ENCODE measurements around the gene KIF6.

The KIF6 gene

DNA sequence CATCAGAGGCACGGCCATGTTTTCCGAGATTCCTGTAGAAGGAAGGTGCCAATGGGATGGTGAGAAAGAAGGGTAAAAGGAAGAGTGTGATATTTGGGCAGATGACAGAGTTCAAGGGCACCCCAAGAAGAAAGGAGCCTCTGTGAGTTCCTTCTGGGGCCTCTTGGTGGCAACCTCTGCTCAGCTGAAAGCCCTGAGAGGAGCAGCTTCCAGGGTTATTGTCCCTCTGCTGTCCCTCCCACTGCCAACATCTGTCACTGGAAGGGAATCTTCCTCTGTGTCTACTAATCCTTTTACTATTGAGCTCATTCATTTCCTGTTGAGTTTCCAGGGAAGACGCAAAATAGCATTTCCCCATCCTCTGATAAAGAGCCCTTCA lies 362.7 kb downstream of the KIF6 start:
- H3K4me1 ChIP-seq (ENCODE audit: control insufficient read depth, insufficient read depth, low read length), result no peaks in the 10 kb centered on the region
- no peaks in the 10 kb centered on the region for H3K36me3 ChIP-seq (ENCODE audit: control insufficient read depth in 2 of 2, insufficient read depth in 1 of 2, low read length in 2 of 2)
- H3K4me3 ChIP-seq (ENCODE audit: low read depth, low read length), result no peak overlapping the region
- H3K9me3 ChIP-seq (ENCODE audit: control insufficient read depth, insufficient read depth, low read depth, low read length), result no peaks in the 10 kb centered on the region
- ChIA-PET POLR2A (no interaction called here), CTCF (interaction anchor here (0.5 to 5.3 kb wide), 39 partner anchors 8 to 1396 kb away, joined by 3 to 37 read pairs (median 3); no protein-coding TSS in a partner anchor)
- peak; percentile 24 for TF ChIP-seq ZNF654 (tag by site-specific recombination; IDR thresholded peaks at IDR 0.05; ENCODE audit: low read depth)
- no peak for TF ChIP-seq TRIM28 (IDR thresholded peaks at IDR 0.05; ENCODE audit: borderline replicate concordance, low read length)
- no peak overlapping the region for H3K27ac ChIP-seq (ENCODE audit: extremely low read depth, low read depth, low read length)

DNA sequence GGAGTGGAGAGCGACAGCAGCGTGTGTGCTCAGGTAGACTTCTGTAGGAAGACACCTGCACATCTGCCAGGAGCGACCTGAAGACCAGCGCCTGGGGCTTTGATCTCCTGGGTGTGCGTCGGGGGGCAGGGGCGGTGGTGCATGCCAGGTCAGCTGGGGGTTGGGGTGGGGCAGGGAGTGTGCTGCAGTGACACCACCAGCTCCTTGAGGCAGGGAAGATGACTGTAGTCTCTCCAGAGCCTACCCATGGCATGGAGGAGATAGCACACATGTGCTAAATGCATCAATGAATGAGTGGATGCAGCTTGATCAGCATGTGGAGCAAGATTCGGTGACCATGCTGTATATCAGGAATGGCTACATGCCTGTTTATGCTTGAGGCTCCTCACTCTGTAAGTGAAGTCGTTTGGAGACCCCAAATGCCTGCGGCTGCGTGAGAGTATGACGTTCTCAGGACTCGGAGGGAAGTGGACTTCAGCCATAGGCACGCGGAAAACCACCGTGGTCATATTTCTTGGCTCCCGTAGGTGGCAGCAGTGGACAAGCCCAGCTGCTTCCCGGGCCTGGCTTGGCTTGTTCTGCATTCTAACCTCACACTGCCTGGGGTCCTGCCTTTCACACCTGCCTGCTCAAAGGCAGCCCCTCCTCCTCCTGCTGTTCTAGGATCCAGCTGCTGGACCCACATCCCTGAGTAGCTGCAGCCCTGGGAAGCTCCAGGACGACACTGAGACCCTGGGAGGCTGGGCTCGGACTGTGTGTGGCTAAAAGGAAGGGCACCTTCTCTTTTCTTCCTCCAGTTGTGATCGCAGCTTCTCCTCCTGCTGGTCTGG lies 363.3 kb downstream of the KIF6 start:
- POLR2A ChIA-PET, result no interaction called here
- no peaks in the 10 kb centered on the region for H3K36me3 ChIP-seq (ENCODE audit: control insufficient read depth in 2 of 2, insufficient read depth in 1 of 2, low read length in 2 of 2)
- no peaks in the 10 kb centered on the region for H3K4me1 ChIP-seq (ENCODE audit: control insufficient read depth, insufficient read depth, low read length)
- H3K9me3 ChIP-seq (ENCODE audit: control insufficient read depth, insufficient read depth, low read depth, low read length), result no peaks in the 10 kb centered on the region
- H3K4me3 ChIP-seq (ENCODE audit: low read depth, low read length), result no peak overlapping the region
- CTCF ChIA-PET, result interaction anchor here (0.6 to 5.3 kb wide), 45 partner anchors 9 to 1397 kb away, joined by 3 to 37 read pairs (median 4); partner anchors contain the start of gene MOCS1
- TF ChIP-seq, protein P1, sequence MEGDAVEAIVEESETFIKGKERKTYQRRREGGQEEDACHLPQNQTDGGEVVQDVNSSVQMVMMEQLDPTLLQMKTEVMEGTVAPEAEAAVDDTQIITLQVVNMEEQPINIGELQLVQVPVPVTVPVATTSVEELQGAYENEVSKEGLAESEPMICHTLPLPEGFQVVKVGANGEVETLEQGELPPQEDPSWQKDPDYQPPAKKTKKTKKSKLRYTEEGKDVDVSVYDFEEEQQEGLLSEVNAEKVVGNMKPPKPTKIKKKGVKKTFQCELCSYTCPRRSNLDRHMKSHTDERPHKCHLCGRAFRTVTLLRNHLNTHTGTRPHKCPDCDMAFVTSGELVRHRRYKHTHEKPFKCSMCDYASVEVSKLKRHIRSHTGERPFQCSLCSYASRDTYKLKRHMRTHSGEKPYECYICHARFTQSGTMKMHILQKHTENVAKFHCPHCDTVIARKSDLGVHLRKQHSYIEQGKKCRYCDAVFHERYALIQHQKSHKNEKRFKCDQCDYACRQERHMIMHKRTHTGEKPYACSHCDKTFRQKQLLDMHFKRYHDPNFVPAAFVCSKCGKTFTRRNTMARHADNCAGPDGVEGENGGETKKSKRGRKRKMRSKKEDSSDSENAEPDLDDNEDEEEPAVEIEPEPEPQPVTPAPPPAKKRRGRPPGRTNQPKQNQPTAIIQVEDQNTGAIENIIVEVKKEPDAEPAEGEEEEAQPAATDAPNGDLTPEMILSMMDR (tag by site-specific recombination; IDR thresholded peaks at IDR 0.05), result peak; percentile 80
- TF ChIP-seq ZBTB17 (tag by site-specific recombination; IDR thresholded peaks at IDR 0.05) (peak; percentile 39), REPIN1 (tag by site-specific recombination; IDR thresholded peaks at IDR 0.05; ENCODE audit: low read depth) (no peak), ZNF121 (tag by site-specific recombination; IDR thresholded peaks at IDR 0.05) (no peak), ZNF654 (tag by site-specific recombination; IDR thresholded peaks at IDR 0.05; ENCODE audit: low read depth) (peak; percentile 73), ZNF335 (tag by site-specific recombination; conservative IDR thresholded peaks at IDR 0.05) (peak; percentile 75), ZNF600 (tag by site-specific recombination; IDR thresholded peaks at IDR 0.05) (peak; percentile 65)
- TF ChIP-seq, protein P2, sequence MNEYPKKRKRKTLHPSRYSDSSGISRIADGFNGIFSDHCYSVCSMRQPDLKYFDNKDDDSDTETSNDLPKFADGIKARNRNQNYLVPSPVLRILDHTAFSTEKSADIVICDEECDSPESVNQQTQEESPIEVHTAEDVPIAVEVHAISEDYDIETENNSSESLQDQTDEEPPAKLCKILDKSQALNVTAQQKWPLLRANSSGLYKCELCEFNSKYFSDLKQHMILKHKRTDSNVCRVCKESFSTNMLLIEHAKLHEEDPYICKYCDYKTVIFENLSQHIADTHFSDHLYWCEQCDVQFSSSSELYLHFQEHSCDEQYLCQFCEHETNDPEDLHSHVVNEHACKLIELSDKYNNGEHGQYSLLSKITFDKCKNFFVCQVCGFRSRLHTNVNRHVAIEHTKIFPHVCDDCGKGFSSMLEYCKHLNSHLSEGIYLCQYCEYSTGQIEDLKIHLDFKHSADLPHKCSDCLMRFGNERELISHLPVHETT (tag by site-specific recombination; IDR thresholded peaks at IDR 0.05), result no peak
- TF ChIP-seq, protein P3, sequence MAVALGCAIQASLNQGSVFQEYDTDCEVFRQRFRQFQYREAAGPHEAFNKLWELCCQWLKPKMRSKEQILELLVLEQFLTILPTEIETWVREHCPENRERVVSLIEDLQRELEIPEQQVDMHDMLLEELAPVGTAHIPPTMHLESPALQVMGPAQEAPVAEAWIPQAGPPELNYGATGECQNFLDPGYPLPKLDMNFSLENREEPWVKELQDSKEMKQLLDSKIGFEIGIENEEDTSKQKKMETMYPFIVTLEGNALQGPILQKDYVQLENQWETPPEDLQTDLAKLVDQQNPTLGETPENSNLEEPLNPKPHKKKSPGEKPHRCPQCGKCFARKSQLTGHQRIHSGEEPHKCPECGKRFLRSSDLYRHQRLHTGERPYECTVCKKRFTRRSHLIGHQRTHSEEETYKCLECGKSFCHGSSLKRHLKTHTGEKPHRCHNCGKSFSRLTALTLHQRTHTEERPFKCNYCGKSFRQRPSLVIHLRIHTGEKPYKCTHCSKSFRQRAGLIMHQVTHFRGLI (tag by site-specific recombination; IDR thresholded peaks at IDR 0.05), result no peak
- H3K27ac ChIP-seq (ENCODE audit: extremely low read depth, low read depth, low read length), result no peak overlapping the region

DNA sequence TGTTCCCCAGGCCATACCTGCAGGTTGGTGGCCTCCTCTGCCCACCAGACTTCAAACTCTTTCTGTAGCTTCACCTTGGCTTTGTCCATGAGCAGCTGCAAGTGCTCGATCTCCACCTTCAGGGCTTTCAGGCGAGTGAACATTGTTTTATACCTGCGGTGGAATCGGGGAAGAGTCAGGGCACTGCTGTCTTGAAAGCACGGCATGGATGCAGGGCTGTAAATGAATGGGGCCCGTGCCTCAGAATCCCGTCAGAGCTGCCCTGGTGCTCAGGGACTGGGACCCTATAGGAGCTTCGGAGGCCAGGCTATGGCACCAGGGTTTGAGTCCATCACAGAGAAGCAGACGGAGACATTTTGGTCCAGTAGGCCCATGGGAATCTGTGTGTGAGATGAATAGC lies 364.8 kb downstream of the KIF6 start:
- CTCF ChIA-PET, result interaction anchor here (0.6 to 5.3 kb wide), 3 partner anchors 17 to 752 kb away, joined by 3 to 37 read pairs (median 4); no protein-coding TSS in a partner anchor
- POLR2A ChIA-PET, result no interaction called here
- TF ChIP-seq ZNF544 (tag by site-specific recombination; IDR thresholded peaks at IDR 0.05) (no peak), KLF16 (tag by site-specific recombination; IDR thresholded peaks at IDR 0.05) (no peak), BCL11B (tag by site-specific recombination; IDR thresholded peaks at IDR 0.05; ENCODE audit: low read depth) (no peak), ZNF239 (tag by site-specific recombination; IDR thresholded peaks at IDR 0.05) (no peak), ZNF341 (tag by site-specific recombination; IDR thresholded peaks at IDR 0.05; ENCODE audit: low read depth) (no peak), ZNF350 (tag by site-specific recombination; IDR thresholded peaks at IDR 0.05) (no peak)
- TF ChIP-seq, protein P4, sequence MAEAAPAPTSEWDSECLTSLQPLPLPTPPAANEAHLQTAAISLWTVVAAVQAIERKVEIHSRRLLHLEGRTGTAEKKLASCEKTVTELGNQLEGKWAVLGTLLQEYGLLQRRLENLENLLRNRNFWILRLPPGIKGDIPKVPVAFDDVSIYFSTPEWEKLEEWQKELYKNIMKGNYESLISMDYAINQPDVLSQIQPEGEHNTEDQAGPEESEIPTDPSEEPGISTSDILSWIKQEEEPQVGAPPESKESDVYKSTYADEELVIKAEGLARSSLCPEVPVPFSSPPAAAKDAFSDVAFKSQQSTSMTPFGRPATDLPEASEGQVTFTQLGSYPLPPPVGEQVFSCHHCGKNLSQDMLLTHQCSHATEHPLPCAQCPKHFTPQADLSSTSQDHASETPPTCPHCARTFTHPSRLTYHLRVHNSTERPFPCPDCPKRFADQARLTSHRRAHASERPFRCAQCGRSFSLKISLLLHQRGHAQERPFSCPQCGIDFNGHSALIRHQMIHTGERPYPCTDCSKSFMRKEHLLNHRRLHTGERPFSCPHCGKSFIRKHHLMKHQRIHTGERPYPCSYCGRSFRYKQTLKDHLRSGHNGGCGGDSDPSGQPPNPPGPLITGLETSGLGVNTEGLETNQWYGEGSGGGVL (tag by site-specific recombination; IDR thresholded peaks at IDR 0.05), result no peak
- TF ChIP-seq, protein P5, sequence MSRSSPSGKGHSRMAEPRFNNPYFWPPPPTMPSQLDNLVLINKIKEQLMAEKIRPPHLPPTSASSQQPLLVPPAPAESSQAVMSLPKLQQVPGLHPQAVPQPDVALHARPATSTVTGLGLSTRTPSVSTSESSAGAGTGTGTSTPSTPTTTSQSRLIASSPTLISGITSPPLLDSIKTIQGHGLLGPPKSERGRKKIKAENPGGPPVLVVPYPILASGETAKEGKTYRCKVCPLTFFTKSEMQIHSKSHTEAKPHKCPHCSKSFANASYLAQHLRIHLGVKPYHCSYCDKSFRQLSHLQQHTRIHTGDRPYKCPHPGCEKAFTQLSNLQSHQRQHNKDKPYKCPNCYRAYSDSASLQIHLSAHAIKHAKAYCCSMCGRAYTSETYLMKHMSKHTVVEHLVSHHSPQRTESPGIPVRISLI (tag by site-specific recombination; IDR thresholded peaks at IDR 0.05), result no peak
- TF ChIP-seq, protein P6, sequence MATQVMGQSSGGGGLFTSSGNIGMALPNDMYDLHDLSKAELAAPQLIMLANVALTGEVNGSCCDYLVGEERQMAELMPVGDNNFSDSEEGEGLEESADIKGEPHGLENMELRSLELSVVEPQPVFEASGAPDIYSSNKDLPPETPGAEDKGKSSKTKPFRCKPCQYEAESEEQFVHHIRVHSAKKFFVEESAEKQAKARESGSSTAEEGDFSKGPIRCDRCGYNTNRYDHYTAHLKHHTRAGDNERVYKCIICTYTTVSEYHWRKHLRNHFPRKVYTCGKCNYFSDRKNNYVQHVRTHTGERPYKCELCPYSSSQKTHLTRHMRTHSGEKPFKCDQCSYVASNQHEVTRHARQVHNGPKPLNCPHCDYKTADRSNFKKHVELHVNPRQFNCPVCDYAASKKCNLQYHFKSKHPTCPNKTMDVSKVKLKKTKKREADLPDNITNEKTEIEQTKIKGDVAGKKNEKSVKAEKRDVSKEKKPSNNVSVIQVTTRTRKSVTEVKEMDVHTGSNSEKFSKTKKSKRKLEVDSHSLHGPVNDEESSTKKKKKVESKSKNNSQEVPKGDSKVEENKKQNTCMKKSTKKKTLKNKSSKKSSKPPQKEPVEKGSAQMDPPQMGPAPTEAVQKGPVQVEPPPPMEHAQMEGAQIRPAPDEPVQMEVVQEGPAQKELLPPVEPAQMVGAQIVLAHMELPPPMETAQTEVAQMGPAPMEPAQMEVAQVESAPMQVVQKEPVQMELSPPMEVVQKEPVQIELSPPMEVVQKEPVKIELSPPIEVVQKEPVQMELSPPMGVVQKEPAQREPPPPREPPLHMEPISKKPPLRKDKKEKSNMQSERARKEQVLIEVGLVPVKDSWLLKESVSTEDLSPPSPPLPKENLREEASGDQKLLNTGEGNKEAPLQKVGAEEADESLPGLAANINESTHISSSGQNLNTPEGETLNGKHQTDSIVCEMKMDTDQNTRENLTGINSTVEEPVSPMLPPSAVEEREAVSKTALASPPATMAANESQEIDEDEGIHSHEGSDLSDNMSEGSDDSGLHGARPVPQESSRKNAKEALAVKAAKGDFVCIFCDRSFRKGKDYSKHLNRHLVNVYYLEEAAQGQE (tag by site-specific recombination; IDR thresholded peaks at IDR 0.05), result no peak

More for the DNA sequence above, 364.8 kb downstream of the KIF6 start:
- Histone ChIP-seq H3K4me1 (ENCODE audit: control insufficient read depth, insufficient read depth, low read length) (no peaks in the 10 kb centered on the region), H3K9me3 (ENCODE audit: control insufficient read depth, insufficient read depth, low read depth, low read length) (no peaks in the 10 kb centered on the region), H3K4me3 (ENCODE audit: low read depth, low read length) (no peak overlapping the region), H3K27ac (ENCODE audit: extremely low read depth, low read depth, low read length) (no peak overlapping the region), H3K36me3 (ENCODE audit: control insufficient read depth in 2 of 2, insufficient read depth in 1 of 2, low read length in 2 of 2) (no peaks in the 10 kb centered on the region)
